Tibial artery (tissue), 4 donors: Measurements from ENCODE around the gene PCLO.

Source experiments
- DNase-seq, 2 donors: peaks; one replicate each; pipeline ENCODE4 v3.0.0-alpha.2; 2019
- H3K27ac ChIP-seq, 2 donors: fragments of 200-600 bp; sonication (generic) in 1 of 2; 1 replicate in 1 of 2; 2 replicates in 1 of 2; pipeline ENCODE4 v1.5.1; 2018 to 2019; ENCODE audit warnings: mild to moderate bottlenecking in 1 of 2
- H3K27me3 ChIP-seq, 2 donors: fragments of 200-600 bp; sonication (generic) in 1 of 2; one replicate each; pipeline versions ENCODE4 v1.5.1 to v1.6.0; 2016 to 2019
- H3K36me3 ChIP-seq, 3 donors: fragments of 200-600 bp; sonication (generic) in 2 of 3; one replicate each; pipeline ENCODE4 v1.5.1; 2016 to 2019; ENCODE audit warnings: mild to moderate bottlenecking in 2 of 3
- H3K4me1 ChIP-seq, 4 donors: fragments of 200-600 bp; sonication (generic) in 2 of 4; 1 replicate in 3 of 4; 2 replicates in 1 of 4; pipeline ENCODE4 v1.5.1; 2016 to 2019
- H3K4me3 ChIP-seq, 2 donors: fragments of 200-600 bp; sonication (generic) in 1 of 2; 1 replicate in 1 of 2; 2 replicates in 1 of 2; pipeline ENCODE4 v1.5.1; 2018 to 2019; ENCODE audit warnings: mild to moderate bottlenecking in 2 of 2
- H3K9me3 ChIP-seq, 3 donors: fragments of 200-600 bp; sonication (generic) in 1 of 3; one replicate each; pipeline ENCODE4 v1.5.1; 2016 to 2019
- intact Hi-C: fragments of 100-400 bp; cut with DNase I; formaldehyde crosslinking; loops from one replicate; pipeline ENCODE4 v1.15.0; 2023; ENCODE audit warnings: low total_unique reads
- TF ChIP-seq, protein P1 (sequence below), 2 experiments: fragments of 200-600 bp in 1 of 2; fragments of 450-650 bp in 1 of 2; IDR thresholded peaks; one replicate each; pipeline ENCODE4 v1.5.1; 2017 to 2019; ENCODE audit warnings: antibody characterized with exemption in 2 of 2, mild to moderate bottlenecking in 1 of 2, moderate library complexity in 1 of 2

The PCLO gene

GRCh38 chr7:83201355-83201754 is 38.7 kb upstream of the PCLO start:
- no peaks in the 10 kb centered on the region for H3K27me3 ChIP-seq
- intact Hi-C loops: no loop called here
- no peaks in the 10 kb centered on the region for H3K36me3 ChIP-seq
- no peak overlapping the region for H3K27ac ChIP-seq
- no peaks in the 10 kb centered on the region for H3K4me1 ChIP-seq
- TF ChIP-seq, protein P1, sequence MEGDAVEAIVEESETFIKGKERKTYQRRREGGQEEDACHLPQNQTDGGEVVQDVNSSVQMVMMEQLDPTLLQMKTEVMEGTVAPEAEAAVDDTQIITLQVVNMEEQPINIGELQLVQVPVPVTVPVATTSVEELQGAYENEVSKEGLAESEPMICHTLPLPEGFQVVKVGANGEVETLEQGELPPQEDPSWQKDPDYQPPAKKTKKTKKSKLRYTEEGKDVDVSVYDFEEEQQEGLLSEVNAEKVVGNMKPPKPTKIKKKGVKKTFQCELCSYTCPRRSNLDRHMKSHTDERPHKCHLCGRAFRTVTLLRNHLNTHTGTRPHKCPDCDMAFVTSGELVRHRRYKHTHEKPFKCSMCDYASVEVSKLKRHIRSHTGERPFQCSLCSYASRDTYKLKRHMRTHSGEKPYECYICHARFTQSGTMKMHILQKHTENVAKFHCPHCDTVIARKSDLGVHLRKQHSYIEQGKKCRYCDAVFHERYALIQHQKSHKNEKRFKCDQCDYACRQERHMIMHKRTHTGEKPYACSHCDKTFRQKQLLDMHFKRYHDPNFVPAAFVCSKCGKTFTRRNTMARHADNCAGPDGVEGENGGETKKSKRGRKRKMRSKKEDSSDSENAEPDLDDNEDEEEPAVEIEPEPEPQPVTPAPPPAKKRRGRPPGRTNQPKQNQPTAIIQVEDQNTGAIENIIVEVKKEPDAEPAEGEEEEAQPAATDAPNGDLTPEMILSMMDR (IDR thresholded peaks at IDR 0.05): no peak
- DNase-seq: no peak
- no peak overlapping the region for H3K4me3 ChIP-seq
- H3K9me3 ChIP-seq: no peaks in the 10 kb centered on the region

DNA sequence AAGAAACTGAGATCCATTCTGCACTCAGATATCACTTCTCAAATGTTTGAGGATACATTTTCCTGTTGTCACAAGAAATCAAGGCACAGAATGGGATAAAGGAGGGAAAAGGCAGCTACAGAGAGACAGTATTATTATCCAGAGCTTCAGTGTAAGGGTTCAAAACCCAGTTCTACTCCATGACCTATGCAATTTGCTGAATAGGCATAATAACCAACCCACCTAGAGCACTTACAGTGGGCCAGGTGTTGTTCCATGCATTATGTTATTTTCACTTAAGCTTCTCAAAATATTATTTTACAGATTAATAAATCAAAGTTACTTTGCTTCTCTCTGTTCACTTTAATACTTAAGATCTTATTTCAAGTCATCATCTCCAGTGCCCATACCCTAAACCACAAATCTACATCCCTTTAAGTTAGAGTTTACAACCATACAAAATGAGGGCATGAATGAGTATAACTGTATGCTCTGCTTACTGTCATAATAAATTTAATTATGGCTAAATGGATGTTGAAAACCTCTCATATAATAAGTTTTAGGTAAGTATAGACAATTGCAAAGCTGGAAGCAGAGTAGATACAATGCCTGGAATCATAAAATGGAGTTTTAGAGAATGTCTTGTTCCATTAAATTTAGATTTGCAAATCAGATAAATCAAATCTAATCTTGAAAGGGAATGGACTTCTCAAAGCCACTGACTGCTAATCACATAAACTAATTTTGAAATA is 28.1 kb upstream of the PCLO start:
- DNase-seq: no peak
- no peak overlapping the region for H3K27ac ChIP-seq
- no peaks in the 10 kb centered on the region for H3K27me3 ChIP-seq
- no peaks in the 10 kb centered on the region for H3K36me3 ChIP-seq
- no peak overlapping the region for H3K4me3 ChIP-seq
- H3K4me1 ChIP-seq: no peaks in the 10 kb centered on the region
- TF ChIP-seq, protein P1 (IDR thresholded peaks at IDR 0.05): no peak
- intact Hi-C loops: no loop called here
- H3K9me3 ChIP-seq: no peaks in the 10 kb centered on the region

GRCh38 chr7:83178796-83179195 is 16.1 kb upstream of the PCLO start:
- Histone ChIP-seq H3K9me3 (peaks cover 3 to 13% (median 5%) of the 10 kb centered on the region in 3 donors), H3K27ac (no peak overlapping the region), H3K36me3 (no peaks in the 10 kb centered on the region), H3K27me3 (no peaks in the 10 kb centered on the region), H3K4me1 (no peaks in the 10 kb centered on the region), H3K4me3 (no peak overlapping the region)
- TF ChIP-seq, protein P1 (IDR thresholded peaks at IDR 0.05): no peak
- DNase-seq: no peak
- intact Hi-C loops: no loop called here

- no peak overlapping the region for H3K4me3 ChIP-seq
- no peaks in the 10 kb centered on the region for H3K4me1 ChIP-seq
- no peak overlapping the region for H3K27ac ChIP-seq
- no peaks in the 10 kb centered on the region for H3K36me3 ChIP-seq
- TF ChIP-seq, protein P1 (IDR thresholded peaks at IDR 0.05): no peak
- no peaks in the 10 kb centered on the region for H3K27me3 ChIP-seq
- no peak for DNase-seq
- peaks cover 0 to 6% (median 3%) of the 10 kb centered on the region in 3 donors for H3K9me3 ChIP-seq
- intact Hi-C loops: no loop called here
Measured at GRCh38 chr7:83178066-83178465, 15.4 kb upstream of the PCLO start.

DNA sequence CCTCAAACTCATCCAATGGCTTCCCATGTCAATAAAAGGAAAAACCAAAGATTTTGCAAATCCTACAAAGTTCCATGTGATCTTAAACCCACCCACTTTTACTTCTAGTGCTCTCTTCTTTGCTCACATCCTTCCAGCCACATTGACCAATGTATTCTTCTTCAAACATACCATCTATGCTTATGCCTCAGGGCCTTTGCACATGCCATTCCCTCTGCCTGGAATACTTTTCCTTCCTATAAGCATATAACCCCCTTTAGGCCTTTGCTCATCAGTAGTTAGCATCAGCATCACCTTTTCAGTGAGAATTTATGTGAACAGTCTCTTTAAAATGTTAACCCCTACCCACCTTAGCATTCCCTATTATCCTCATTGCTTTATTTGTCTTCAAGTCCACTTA is 11.0 kb upstream of the PCLO start:
- DNase-seq: no peak
- no peak overlapping the region for H3K4me3 ChIP-seq
- intact Hi-C loops: no loop called here
- no peaks in the 10 kb centered on the region for H3K9me3 ChIP-seq
- no peaks in the 10 kb centered on the region for H3K36me3 ChIP-seq
- TF ChIP-seq, protein P1 (IDR thresholded peaks at IDR 0.05): no peak
- no peaks in the 10 kb centered on the region for H3K27me3 ChIP-seq
- H3K4me1 ChIP-seq: no peaks in the 10 kb centered on the region
- no peak overlapping the region for H3K27ac ChIP-seq
